CD1c-positive myeloid dendritic cell (primary cell): Measurements from ENCODE around the gene KLHDC3.
A peak's percentile ranks its signal among the peaks of the same experiment; 100 is the strongest.

Experiments used
- DNase-seq: peaks from one replicate; pipeline ENCODE4 v3.0.0-alpha.2; 2016; ENCODE audit errors: extremely low spot score

The KLHDC3 gene, protein sequence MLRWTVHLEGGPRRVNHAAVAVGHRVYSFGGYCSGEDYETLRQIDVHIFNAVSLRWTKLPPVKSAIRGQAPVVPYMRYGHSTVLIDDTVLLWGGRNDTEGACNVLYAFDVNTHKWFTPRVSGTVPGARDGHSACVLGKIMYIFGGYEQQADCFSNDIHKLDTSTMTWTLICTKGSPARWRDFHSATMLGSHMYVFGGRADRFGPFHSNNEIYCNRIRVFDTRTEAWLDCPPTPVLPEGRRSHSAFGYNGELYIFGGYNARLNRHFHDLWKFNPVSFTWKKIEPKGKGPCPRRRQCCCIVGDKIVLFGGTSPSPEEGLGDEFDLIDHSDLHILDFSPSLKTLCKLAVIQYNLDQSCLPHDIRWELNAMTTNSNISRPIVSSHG

DNA sequence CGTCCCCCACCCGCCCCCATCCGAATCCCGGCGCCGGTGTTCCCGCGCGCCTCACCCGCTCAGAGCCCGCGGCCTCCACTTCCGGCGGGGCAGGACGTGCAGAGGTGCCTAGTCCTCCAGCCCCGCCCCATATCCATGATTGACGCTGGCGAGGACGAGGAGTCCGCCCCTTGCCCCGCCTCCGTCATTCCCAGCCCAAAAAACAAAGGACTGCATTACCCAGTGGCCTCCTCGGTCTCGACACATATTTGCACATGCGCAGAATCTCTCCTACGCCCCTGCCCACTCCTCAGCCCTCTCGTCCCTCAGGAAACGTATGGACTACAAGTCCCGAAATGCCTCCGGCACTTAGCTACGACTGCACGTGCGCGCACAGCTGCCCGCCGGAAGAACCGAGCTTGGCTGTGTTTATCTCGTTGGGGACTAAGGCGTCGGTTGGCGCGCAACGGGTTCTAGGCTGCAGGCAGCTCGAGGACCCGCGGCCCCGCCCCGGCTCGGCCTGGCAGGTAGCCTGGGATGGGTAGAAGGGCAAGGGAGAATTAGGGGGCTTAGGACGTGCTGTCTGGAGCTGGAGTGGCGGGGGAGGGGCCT is at the start of gene KLHDC3, which contains the start of gene MEA1:
KLHDC3 (plus strand) TSS at position 407 of the 591 bp plus-strand sequence. CDS start 2,944 bp downstream, outside the sequence.
MEA1 (minus strand) TSS at position 104 of the 591 bp plus-strand sequence. CDS start 133 bp downstream, outside the sequence.
- DNase-seq, result peak; percentile 99

DNA sequence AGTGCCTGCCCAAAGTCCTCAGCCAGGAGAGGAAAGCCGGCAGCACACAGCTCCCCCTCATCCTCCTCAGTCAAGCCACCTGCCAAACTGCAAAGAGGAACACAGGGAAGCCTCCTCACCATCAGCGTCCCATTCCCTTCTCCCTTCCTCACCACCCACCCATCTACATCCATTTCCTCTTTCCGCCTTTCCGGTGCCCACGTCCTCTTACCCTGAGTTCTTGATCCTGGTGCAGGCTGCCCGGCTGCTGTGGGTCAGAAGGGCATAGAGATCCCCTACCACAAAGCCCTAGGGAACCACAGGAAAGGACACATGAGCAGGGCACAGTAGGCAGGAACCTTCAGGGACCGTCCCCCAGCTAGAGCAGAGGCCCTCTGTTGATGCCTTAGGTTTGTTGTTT is 47.5 kb upstream of the KLHDC3 start:
- peak; percentile 68 for DNase-seq

DNA sequence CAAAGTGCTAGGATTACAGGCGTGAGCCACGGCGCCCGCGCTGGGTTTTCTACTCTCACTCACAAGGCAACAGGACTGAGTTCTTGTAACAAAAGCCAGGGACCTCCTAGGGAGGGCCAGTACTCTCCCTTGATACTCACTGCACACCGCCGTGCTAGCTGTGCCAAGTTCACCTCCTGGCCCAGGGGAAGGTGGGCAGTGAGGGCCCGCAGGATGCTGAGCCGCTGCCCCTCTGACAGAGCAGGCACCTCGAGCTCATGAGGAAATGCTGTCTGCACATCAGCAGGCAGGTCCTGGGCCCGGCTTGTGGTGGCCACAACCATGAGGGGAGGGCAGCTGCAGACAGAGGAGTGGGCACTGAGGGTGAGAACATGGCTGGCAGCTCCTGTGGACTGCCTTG is 46.8 kb upstream of the KLHDC3 start:
- no peak for DNase-seq

DNA sequence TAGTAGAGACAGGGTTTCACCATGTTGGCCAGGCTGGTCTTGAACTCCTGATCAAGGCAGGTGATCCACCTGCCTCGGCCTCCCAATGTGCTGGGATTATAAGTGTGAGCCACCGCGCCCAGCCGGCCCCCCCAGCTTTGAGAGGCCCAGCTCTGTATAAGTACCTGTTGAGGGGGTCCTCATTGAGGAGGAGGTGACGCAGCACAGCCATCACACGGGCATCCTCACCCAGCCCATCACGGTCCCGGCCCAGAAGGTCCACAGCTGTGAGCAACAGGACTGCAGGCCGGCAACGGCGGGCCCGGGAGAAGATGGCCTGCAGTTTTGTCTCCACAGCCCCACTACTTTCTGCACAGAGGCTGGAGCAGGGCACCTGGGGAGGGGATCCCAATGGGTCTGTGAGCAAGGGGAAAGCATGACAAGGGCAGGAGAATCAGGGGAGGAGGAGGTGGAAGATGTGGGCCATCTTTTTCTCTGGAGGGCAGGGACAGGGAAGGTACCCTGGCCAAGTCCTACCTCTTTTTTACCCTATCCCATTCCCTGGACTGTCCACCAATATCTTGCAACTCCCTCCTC is 45.8 kb upstream of the KLHDC3 start:
- DNase-seq, result no peak

DNA sequence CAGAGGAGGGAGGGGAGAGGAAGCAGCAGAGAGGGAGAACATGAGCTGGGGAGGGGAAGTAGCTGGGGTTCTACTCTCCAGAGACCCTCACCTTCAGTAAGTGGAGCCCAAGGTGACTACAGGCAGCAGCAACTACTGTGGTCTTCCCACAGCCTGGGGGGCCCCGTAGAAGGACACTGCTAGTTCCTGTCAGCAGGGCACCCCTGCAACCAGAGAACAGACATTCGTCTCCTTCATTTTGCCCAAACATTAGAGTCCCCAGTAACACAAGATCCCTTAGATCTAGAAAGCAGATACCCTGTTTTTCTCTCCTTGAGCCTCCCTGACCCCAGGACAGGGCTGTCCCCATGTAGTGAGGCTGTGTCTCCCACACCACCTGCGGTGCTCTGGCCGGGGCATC is 45.3 kb upstream of the KLHDC3 start:
- no peak for DNase-seq

DNA sequence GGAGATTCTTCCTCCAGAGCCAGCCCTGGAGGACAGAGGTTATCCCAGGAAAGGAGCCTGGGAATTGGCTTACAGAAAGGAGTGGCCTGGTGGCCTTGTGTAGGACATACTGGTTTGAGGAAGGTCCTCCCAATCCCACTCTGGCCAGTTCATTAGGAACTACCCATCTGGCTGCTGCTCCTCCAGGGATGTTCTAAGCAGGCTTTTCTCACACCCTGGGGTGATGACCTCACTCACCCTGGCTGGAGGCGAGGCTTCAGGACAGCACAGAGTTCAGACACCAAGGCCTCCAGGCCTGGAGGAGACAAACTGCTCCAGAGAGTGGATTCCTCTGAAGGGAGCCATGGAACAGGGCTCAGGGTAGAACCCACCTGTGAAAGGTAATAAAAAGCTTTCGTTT is 44.6 kb upstream of the KLHDC3 start:
- no peak for DNase-seq

DNA sequence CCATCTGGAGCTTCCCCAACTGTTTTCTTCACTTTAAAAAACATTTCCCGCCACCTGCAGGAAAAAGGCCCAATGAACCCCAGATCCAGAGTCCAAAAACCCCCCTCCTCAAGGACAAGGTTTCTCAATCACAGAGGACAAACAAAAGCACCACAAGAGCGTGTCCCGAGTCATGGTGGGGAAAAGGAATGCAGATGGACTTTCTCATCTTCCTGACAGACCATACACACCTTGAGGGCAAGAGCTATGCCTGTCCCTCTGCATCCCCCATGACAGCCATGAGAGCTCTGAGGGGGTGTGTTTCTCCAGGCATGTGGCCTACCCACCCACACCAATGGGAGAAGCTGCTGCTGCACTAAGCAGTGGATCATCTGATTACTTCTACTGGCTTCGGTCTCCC is 44.1 kb upstream of the KLHDC3 start:
- no peak for DNase-seq

DNA sequence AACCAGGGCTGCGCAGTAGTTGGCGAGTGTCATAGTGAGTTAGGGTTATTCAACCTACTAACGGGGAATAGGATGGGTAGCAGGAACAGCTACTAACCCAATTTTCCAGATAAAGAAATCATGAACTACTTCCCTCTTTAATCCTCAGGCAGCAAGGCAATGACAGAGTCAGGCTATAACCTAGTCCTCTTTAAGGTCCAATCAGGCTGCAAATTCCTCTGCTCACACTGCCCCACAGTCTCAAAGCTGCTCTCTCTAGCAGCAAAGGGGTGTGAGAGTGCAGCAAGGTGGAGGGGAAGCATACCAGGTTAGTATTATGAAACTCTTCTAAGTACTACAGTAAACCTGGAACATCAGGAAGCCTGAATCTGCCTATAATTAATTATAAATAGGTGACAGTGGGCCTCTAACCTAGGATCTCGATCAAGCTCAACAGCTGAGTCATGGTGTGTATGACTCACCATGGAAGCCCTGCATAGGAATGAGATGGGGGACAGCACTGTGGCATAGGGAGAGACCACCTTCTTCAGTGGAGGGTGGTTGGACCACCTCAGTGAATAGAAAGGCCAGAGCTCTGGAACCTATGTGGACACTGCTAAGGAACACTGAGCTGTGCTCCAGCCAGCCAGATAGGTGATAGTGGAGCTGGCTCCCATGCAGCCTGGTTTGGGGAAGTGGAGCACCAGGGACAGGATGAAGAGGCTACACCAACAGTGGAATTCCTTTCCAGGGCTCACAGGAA is 43.0 kb upstream of the KLHDC3 start:
- DNase-seq, result peak; percentile 21

DNA sequence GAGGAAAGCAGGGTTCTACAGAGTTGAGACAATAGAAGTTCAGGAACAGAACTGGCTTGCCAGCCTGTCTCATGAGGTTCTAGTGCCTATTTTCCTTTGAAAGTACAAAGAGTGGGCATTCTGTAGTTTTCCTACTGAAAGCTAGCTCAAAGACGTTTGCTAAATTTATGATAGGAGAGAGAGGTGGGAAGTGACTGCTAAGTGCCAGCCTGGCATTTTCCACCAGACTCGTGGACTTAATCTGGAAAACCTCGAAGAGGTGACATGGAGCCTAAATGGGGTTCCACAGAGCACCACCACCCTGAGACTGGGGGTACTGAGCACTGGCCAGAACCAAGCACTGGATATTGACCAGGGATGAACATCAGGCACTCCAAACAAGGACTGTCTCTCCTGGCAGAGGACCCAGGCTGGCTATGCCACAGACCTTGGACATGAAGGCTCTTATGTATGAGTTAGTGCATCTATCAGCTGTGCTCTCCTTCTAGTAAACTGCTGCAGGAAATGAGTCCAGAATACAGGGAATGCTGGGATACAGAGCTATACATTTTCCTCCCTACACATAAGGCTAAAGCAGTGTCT is 42.2 kb upstream of the KLHDC3 start:
- no peak for DNase-seq

DNA sequence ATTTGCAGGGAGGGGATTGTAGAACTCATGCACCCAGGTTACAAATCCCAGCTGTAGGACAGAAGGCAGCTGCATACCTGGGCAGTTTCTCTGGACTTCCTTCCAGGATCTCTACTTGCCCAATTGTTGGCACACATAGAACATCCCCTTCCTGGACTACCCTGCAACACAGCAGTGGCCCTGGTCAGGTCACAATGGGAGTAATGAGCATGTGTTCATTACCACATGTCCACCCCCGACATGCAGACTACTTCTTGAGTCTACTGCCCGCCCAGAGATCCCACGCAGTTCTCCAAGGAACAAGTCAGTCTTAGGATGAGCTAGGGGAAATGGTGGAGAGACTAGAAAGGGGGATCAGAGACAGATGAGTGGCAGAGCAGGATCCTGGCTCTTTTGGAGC is 40.1 kb upstream of the KLHDC3 start:
- DNase-seq, result peak; percentile 20

DNA sequence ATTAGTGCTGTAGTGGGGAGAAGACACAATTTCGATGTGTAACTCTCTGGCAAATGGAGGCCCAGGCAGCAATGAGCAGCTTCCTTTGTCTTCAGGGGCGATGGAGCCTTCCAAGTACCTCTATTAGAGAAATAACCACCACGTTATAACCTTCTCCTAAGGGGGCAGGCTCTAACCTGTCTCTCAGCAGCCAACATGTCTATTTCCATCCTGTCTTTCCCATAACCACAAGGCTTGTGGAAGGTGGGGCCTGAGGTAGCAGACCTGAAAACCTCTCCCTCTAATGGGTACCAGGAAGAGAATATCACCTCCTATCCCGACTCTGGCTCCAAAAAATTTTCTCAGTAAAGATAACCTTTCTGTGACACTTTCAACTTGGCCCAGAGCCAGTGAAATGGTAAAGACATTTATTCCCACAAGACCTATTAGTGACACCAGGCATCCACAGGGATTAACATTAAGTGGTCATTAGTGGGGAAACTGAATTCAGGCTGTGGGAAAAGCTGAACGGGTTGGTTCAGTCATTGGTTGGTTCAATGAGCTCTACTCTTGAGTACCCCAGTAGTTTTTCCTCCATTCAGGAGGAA is 39.0 kb upstream of the KLHDC3 start:
- DNase-seq, result no peak

DNA sequence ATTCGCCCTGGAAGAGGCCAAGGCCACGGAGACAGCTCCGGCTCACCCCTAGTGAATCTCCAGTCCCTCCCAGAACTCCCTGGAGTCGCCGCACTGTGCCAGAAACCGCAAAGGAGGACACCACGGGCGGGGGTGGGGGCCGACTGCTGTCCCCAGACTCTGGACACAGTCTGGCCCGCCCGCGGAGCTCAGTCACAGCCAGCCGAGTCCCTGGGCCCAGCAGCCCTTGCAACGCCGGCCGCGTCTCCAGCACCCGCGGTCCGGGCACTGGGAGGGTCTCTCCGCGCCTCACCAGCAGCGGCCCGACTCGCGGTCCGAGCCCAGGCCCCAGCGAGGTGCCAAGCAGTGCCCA is 35.6 kb upstream of the KLHDC3 start:
- peak; percentile 21 for DNase-seq

DNA sequence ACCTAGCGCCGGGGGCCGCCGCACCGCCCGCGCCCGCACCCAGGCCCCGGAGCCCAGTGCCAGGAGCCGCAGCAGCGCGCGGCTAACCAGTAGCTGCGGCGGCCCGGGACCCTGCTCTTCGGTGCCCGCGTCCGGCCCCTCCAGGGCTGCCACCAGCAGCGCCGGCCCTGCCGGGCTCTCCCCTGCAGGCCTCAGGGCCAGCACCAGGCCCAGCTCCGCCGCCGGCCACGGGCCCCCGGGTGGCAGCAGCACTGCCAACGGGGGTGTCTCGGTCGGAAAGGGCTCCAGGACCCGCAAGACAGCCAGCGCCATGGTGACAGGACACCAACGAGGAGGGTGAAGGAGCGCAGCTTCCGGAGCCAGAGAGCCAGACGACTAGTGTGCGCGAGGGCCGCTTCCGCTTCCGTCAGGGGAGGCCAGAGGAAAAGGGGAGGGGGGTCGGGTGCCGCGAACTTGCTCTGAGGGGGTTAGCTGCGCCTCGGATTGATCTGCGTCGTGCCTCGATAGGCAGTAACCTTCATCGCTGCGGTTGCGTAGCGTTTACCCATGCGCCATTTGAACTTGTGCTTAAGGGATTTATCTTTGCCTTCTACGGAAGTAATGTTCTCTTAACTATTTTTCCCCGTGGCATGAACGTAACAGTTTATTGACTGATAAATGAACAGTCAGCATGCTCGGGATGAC is 35.1 kb upstream of the KLHDC3 start, which contains the start of gene PEX6:
PEX6 (minus strand) TSS at position 343 of the 684 bp plus-strand sequence; CDS start at position 312, 31 bp downstream.
- peak; percentile 93 for DNase-seq

DNA sequence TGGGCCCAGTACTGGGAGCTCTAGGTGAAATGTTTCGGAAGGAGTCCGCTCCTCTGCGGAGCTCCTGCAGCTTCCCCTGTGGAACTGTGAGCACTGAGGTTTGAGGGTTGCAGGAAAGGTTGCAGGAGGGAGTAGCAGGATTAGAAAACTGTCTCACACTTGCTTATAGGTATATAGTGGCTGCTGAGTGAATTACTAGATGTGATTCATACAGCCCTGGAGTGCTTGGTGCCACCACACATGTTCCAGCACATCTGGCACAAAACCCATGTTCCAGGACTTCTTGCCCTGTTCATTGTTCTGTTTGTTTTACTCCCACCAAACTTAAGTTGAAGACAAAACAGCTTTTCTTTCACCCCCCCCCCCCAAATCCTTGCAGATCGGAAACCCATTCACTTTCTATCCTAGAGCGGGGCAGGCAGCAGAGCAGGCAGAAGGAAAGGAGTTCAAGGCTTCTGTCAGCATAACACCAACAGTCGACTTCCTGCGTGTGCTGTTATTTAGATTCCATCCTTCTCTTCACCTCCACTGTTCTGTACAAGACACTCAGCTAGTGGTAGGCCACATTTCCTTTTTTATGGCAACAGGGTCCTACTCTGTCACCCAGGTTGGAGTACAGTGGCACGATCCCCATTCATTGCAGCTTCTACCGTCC is 34.4 kb upstream of the KLHDC3 start:
- no peak for DNase-seq

DNA sequence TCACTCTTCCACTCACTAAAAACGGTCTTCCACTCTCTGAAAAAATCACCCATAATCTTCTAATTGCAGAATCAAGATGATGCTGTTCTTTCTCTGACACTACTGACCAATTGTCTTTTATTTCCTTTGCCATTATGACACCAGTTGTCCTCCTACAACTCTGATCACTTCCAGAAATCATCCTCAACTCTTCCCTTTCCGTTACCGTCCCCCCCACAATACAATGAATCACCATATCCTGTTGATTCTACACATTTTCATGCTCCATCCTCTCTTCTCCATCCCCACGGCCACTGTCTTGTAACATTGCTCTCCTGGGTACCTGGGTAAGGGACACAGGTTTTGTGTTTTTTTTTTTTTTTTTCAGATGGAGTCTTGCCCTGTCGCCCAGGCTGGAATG is 32.2 kb upstream of the KLHDC3 start:
- no peak for DNase-seq

DNA sequence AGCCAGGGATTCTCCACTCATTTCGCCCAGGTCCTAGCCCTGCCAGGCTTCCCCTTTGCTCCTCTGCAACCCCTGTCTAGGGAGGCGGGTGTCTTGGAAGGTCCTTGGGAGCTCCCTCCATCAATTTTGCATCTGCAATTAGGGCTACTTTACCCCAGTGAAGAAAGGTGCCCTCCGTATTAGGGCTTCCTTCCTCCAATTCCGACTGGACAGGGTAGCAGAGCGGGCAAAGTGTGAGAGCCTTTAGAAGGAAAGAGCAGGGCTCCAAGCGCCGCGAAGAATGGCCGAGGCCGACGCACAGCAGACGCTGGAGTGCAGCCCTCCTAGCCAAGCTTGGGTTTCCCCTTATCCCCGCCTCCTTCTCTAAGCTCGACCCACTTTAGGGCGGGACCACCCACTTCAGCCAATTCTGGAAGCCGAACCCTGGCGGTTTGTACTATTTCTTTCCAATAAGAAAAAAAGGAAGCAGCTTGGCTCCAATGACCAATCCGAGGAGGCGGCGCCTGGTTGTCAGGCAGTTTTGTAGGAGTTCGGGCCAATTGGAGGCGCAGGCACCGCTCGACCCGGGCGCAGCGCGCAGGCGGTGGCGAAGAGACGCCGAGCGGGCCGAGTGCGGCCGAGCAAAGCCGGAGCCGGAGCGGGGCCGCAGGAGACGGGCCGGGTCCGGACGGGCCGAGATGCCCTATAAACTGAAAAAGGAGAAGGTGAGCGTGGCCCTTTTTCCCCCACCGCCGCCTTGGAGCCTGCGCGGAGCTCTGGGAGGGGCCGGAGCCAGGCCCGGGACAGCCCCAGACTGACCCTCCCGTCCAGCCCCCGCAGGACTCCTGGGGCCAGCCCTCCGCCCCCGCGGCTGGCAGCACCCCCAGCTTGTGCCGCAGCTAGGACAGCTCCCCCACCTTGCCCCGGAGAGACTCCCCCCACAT is 29.8 kb upstream of the KLHDC3 start, which contains the start of gene PPP2R5D:
PPP2R5D (plus strand) TSS at position 570 of the 923 bp plus-strand sequence; CDS start at position 678, 108 bp downstream.
- peak; percentile 99 for DNase-seq

DNA sequence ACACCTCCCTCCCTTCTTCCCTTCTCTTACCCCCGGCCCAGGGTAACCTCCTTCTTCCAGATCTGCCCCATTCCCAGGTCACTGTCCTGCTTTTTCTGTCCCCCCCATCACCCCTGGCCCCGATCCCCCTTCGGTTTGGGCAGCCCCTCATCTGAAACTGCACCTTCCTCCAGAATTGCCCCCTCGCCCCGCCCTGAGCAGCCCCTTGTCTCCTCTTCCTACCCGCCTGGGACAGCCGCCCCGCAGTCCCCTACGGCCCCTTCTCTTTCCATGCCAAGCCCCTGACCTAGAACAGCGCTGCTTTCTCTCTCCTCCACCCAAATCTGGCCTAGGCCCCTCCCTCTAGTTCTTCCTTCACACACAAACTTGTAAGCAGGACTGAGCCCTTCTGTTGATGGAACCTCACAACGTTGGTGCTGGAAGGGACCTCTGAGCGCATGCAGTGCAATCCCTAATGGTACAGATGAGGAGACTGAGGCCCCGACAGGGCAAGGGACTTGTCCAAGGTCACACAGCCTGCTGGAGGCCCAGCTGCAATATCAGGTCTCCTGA is 29.0 kb upstream of the KLHDC3 start:
- no peak for DNase-seq

DNA sequence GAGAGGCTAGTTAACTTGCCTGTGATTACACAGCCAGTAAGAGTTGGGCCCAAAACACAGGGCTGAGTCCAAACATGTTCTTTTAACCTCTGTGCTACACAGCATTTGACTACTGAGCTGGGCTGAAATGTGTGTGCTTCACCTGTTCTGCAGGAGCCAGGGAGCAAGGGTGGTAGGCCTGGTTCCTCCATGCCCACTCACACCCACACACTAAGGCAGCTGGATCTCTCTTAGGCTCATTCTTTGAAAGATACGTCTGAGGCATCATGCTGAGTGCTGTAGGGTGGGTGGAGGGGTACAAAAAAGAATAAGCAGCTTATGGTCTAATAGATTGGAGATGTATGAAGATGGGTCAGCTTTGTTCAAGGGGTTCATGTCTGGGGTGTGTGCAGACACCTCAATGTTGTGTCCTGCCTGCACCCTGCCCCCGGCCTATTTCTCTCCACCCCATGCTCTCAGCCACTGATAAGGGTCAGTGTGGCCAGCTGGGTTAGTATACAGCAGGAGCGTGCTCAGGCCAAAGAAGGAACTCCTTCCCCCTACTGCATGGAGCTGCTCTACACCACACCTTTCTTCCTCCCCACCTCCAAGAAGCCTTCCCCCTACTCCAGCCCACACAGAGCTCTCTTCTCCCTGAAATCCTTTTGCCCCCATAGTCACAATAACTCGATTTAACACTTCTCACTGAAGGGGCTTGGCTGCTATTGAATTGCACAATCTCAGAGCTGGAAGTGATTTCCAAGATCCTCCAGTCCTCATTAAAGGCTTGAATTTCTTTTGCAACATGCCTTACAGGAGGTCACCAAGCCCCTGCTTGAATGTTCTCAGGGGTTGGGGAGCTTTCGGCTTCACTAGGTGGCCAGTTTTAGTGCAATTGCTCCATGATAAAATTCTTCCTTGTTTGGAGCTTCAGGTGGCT is 26.3 kb upstream of the KLHDC3 start:
- no peak for DNase-seq
